Right kidney (tissue), 1 donor: ENCODE results near the gene PREB.

Source experiments
- DNase-seq: peaks from one replicate; pipeline ENCODE4 v3.0.0-alpha.2; 2016

PREB gene

GRCh38 chr2:27154488-27154887 is 20.1 kb upstream of the PREB start:
- DNase-seq = no peak

GRCh38 chr2:27152796-27153464 is 18.5 kb upstream of the PREB start:
- no peak for DNase-seq

DNA sequence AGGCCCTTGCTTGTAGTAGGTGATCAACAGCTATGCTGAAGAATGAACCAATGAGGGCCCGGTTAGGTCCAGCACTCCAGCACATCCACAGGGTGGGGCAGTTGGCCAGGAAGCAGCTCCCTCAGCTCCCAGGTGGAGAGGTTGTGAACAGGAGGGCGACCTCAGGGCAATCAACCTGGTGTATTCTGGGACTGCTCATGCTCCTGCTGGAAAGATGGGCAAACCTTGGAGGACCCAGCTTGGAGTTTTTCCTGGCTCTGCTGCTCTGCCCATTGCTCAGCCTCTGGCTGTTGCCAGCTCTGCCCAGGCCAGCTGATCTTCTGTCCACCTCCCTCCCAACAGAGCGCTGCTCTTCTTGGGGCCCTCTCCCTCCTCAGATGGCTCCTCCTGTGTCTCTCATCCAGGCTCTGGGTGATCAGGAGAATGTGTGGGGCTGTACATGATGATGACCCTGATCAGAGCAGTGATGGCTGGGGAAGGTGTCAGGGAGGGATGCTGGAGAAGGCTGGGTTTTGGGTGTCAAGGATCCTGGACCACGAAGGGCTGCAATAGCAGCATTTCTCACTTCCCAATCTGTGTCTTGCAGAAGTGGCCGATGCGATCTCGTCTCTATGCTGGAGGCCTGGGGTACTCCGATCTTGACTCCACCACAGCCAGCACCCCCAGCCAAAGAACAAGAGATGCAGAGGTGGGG is 17.8 kb upstream of the PREB start:
- no peak for DNase-seq

DNA sequence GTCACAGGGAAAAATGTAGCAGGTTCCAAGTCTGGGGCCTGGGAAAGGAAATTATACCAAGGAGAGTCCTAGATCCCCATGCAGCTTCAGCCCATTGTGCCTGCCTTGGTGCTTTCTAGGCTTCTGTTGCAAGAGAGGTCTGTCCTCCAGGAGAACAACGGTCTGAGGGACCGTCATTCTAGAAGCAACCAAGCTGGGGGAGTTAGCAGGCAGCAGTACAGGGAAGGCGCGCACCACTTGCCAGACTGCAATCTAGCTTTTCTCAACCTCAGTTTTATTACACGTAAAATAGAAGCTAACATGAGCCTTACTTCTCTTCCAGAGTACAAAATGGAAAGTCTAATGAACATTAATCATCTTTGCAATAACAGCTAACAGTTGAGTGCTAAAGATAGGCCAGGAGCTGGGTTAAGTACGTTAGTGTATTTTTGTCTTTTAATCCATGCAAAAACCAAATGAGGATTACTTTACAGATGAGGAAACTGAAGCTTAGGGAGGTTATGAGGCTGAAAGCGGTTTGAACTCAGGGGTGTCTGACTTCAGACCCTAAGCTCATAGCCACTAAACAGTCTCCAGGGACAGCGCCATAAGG is 16.3 kb upstream of the PREB start:
- no peak for DNase-seq

DNA sequence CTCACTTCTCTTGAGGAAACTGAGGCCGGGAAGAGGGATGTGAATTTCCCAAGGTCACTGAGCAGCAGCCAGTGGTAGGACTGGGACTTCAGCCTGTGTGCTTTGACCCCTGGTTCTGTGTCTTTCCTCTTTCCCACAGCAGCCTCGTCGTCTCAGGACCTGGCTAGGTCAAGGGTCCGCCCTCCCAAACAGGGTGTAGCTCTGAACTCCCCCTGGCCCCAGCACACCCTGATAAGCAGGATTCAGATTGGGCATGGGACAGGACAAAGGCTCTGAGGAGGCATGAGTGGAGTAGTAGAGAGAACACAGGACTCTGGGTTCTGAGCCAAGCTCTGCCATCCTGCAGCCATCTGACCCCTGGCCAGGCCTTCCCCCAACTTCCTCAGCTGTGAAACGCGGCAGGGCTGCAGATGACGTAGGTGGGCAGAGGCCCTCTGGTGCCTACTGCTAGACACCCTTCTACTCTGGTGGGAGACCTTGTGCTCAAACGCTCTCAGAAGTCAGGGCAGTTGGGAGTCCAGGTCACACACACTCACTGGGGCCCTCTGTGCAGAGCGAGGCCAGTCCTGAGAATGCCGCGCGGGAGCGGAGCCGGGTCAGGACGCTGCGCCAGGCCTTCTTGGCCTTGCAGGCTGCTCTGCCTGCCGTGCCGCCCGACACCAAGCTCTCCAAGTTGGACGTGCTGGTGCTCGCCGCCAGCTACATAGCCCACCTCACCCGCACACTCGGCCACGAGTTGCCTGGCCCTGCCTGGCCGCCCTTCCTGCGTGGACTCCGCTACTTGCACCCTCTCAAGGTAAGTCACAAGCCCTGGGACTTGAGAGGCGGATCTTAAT is 15.4 kb upstream of the PREB start:
- DNase-seq = no peak

DNA sequence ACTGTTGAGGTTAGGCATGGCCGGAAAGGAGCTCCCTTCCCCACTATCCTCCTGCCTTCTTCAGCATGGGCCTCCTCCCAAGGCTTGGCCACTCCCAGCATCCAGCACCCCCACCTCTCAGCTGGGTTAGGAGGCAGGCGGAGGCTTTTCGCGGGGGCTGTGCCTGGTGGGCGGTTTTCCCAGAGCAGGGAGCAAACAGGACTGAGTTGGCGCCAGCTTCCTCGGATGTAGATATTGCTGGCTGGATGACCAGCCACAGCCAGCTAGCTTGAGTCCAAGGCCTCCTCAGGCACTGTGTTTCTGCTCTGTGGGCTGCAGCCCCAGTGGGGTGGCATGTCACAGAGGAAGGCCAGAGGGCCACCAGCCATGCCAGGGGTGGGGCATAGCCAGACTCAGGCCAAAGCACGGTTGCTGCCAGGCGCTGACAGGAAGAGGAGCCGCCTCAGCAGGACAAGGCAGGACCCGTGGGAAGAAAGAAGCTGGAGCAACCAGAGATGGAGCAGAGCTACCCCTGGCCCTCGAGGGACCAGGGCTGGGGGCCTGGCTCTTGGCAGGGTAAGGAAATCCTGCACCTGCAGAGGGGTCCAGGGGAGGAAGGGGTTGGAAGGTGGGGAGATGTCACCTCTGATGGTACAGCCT is 14.5 kb upstream of the PREB start, which contains the start of gene TCF23:
TSS of gene TCF23 (plus strand) at position 204 of the 639 bp plus-strand sequence. CDS start at position 334, 130 bp downstream.
- peak; percentile 35 for DNase-seq

DNA sequence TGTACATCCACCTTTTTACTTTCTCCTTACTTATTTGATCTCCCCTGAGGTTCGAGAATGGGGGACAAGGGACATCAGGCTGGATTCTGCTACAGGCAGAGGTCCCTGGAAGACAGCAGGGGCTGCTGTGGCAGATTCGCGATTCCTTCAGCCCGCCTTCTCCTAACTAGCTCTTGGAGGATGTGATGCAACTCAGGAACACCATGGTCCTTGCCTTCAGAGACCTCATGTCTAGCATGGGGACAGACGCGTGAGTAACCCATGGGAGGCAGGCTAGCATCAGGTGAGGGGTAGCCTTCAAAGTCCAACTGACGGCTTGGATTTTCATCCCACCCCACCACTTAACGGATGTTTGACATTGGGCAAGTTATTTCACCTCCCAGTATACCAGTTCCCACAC is 13.5 kb upstream of the PREB start:
- no peak for DNase-seq

DNA sequence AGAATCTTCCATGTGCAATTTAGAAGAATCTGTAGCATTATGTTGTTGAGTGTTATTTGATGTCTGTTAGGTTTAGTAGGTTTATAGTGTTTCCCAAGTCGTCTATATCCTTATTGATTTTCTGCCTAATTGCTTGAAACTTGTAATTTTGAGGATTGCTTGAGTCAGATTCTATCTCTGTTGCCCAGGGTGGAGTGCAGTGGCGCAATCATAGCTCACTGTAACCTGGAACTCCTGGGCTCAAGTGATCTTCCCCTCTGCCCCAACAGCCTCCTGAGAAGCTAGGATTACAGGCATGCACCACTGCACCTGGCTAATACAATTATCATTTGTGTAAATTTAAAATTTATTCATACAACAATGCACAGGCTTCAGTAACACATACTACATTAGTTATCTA is 11.2 kb upstream of the PREB start:
- DNase-seq = no peak

DNA sequence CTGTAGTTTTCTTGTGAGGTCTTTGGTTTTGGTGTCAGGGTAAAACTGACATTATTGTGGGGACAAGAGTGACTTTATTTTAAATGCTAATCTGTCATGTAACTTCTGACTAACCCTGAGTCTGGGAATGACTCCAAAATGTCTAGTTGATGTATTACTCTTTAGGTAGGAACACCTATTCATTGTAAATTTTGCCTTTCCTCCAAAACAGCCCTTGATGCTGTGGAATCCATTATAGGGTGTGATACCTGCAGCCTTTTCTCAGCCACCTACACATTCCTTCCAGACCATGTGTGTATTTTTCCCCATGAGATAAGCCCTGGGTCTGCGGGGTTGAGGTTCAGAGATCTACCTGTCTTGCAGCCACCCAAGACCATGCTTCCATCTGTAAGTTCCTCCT is 8.8 kb upstream of the PREB start:
- no peak for DNase-seq

DNA sequence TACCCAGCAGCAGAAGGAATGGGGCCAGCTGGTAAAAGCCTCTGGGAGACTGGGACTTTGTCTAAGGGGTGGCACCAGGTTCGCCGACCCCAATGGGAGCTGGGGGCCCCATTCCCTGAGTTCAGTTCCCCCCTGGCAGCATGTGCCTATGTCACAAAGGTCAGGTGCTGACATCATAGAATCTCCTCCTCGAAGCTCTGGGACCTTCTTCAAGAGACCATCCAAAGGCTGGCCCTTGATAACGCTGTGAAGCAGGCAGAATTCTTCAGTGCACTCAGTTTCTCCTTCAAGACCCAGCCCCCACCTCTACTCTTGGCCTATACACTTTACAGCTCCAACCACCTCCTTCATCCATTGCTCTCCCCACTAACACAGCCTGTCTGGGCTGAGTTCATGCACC is 4.9 kb upstream of the PREB start, which contains the start of gene PRR30:
TSS of gene PRR30 (minus strand) at position 101 of the 400 bp plus-strand sequence. CDS start 1,081 bp downstream, outside the sequence.
- DNase-seq = no peak

DNA sequence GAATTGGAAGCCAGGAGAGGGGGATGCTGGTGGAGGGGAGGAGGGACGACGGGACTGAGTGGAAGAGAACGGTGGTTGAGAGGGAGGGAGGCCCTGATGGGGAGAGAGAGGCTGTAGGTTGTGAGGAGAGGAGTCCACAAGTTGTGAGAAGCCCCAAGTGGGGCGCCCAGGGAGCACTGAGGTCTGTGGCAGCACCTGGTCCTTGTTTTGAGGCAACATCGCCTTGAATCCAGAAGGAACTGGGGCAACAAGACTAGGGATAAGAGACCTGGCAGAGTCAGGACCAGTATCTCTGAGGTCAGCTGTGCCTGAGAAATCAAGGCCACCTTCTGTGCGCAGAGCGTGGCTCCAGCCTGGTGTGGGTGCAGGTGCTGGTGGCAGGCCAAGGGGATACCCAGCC is 3.7 kb upstream of the PREB start:
- no peak for DNase-seq

GRCh38 chr2:27137322-27137935 is 3.0 kb upstream of the PREB start:
- no peak for DNase-seq

DNA sequence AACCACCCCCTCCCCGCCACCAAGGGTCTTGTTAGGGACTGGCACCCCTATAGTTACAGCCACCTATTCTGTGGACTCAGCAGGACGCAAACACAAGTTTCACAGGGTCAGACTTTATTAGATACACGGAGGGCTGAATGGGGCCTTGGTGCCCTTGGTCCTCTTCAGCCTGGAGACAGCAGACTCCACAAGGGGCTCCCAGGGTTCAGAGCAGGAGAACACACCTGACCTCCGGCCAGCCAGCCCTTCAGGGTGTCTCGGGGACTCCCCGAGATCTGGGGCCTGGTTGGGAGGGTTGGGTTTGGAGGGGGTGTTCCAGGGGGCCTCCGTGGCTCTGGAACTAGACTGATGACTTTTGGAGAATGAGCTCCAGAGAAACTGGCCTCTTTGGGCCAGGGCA is 2.3 kb upstream of the PREB start:
- DNase-seq = no peak

DNA sequence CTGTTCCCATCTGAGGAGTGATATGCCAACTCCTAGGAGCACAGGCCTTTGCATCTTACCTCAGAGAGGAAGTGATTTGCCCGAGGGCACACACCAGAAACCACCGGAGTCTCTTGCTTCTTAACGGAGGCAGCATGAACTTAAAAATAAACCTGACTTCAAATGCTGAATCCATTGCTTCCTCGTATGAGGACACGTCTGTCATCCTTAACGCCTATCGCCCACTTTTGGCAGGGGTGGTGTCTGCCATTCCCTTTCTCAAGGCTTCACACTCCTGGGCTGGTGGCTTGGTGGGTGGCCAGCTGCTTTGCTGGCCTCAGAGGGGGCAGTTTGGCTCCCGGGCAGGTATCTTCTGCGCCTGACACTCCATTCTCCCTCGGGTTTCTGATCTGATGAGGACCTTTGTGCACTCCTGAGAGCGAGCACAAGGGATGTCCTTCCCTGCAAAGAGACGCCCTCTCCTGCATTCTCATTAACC is 1.1 kb upstream of the PREB start:
- DNase-seq = no peak

DNA sequence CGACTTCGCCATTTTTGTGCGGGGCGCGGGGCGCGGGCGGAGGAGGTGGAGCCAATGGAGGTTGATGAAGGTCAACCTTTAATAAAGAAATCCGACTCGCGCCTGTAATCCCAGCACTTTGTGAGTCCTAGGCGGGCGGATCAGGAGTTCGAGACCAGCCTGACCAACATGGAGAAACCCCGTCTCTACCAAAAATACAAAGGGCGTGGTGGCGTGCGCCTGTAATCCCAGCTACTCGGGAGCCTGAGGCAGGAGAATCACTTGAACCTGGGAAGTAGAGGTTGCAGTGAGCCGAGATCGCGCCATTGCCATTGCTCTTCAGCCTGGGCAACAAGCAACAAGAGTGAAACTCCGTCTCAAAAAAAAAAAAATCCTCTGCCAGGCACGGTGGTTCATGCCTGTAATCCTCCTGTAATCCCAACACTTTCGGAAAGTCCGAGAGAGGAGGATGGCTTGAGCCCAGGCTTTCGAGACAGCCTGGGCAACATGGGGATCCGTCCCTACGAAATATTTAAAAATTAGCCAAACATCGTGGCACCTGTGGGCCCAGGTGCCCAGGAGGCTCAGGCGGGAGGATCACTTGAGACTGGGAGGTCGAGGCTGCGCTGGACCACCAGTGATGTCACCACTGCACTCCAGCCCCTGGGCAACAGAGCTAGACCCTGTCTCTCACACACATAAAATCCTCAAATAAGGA is 493 bp upstream of the PREB start:
- no peak for DNase-seq

DNA sequence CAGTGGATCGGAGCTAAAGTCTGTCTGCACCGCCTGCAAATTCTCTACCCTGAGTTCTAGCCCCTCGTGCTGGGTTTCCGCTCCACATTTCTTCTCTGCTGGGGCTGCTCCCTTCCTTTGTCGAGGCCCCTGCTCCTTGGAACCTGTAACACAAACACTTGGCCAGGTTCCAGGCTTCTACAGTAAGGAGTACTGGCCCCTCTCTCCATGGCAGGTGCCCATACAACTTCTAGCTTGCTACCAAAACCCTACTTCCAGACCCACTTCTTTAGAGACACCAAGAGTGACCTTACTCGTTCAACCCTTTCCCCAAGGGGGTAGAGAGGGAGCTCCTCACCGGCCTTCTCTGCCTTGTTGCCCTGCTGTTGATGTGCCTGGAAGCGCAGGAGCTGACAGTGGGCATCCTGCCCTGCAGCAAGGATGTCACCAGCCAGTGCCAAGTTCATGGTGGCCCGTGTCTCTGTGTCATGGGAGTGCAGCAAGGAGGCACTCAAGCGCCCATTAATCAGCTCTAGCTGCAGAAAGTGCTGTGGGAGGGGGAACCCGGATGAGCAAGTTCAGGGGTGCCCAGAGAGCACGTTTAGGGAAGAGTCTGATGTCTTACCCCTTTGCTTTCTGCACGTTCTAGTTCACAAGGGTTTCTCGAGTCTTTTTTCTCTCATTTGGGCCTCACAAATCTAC is 1.1 kb downstream of the PREB start:
- peak; percentile 11 for DNase-seq

DNA sequence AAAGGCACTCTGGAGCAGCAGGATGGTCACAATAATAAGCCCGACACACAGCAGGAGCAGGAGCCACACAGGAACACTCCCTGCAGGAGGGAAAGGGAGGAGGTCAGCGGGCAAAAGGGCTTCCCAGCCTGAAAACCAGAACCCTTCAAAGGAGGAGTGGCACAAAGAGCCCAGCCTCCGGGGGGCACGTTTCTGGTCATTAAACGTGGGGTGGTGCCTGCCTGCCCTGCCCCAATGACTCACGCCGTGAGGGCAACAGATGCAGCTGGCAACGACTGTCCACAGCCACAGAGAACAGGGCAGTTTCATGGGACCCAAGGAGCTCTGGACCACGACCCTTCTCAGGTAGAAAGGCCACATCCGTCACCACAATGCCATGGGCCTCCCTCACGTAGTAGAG is 3.0 kb downstream of the PREB start:
- DNase-seq = no peak

DNA sequence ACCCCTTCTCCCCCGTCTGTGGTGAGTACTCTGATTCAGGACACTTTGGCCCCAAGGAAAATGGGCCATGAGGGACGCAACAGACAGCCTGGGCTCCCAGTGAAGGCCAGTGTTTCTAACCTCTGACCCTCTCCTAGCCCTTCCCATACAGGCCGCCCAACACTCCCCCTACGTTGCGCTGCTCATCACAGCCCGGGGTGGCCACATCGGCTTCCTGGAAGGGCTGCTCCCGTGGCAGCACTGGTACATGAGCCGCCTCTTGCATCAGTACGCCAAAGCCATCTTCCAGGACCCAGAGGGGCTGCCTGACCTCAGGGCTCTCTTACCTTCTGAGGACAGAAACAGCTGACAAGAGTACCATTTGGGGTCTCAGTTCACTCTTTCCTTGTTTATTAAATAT is 4.0 kb downstream of the PREB start:
- no peak for DNase-seq

DNA sequence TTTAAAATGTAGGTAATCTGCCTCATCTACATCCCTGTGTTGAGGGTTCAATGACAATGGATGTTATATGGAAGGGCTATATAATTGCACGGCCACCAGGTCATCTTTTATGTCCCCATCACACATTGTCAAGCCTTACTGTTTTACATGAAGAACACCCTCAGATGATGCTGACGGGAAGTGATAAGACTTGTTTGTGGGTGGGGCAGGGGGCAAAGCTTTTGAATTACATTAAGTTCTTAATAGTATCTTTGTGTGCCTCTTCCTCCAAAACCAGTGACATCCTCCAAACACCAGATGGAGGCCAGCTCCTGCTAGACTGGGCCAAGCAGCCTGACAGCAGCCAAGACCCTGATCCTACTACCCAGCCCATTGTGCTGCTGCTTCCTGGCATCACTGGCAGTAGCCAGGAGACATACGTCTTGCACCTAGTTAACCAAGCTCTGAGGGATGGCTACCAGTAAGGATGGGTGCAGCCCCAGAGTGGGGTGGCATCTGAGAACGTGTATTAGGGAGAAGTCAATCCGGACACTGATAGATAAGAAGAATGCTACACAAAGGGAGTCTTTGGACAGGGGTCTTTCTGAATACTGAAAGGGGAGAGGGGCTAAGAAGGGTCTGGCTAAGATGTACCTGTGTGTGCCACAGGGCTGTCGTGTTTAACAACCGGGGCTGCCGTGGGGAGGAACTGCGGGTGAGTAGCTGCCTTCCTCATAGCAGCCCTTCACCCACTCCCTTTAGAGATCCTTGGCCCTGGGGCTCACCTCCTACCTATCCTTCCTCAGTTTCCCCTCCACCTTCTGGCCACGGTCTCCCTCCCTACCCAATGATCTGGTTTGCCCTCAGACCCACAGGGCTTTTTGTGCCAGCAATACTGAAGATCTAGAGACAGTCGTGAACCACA is 5.5 kb downstream of the PREB start:
- no peak for DNase-seq
